Ovary (tissue), 9 donors: ENCODE results near the gene CACFD1. TPM values are rescaled to one million over a fixed set of nuclear protein-coding genes. Genes with fewer than 3 reads are reported as not detected.

Source experiments
- DNase-seq, 5 donors: peaks; one replicate each; pipeline ENCODE4 v3.0.0-alpha.2; 2019 to 2020
- H3K27ac ChIP-seq, 2 donors: fragments of 200-600 bp; one replicate each; pipeline versions ENCODE4 v1.5.1 to v1.8.0; 2019 to 2022
- H3K27me3 ChIP-seq: fragments of 200-600 bp; one replicate; pipeline ENCODE4 v1.8.0; 2022
- H3K36me3 ChIP-seq: fragments of 200-600 bp; sonication (generic); one replicate; pipeline ENCODE4 v1.5.1; 2019
- H3K4me1 ChIP-seq: one replicate; pipeline ENCODE4 v1.8.1; 2013; ENCODE audit warnings: mild to moderate bottlenecking, moderate library complexity; ENCODE audit not compliant: insufficient read depth
- H3K4me3 ChIP-seq: fragments of 200-600 bp; sonication (generic); one replicate; pipeline ENCODE4 v1.5.1; 2017
- H3K9me3 ChIP-seq, 2 donors: fragments of 200-600 bp in 1 of 2; sonication (generic) in 1 of 2; one replicate each; pipeline versions ENCODE4 v1.5.1 to v1.8.1; 2013 to 2019; ENCODE audit warnings: mild to moderate bottlenecking in 1 of 2, moderate library complexity in 1 of 2
- EP300 ChIP-seq: sonication (generic); formaldehyde crosslinking; IDR thresholded peaks from one replicate; pipeline ENCODE4 v1.6.1; 2017; ENCODE audit warnings: antibody characterized with exemption
- POLR2A ChIP-seq: fragments of 450-650 bp; IDR thresholded peaks from one replicate; pipeline ENCODE4 v1.6.1; 2017; ENCODE audit warnings: antibody characterized with exemption, mild to moderate bottlenecking, moderate library complexity
- WGBS, 3 donors: extraction: QIAGEN DNeasy Blood & Tissue Kit in 1 of 3; methylation state at CpG; one replicate each; pipeline versions ENCODE4 v1.1.5 to v1.1.7; 2013 to 2017; 5-methylcytosine and 5-hydroxymethylcytosine counted together
- intact Hi-C, 4 donors: fragments of 100-400 bp; cut with DNase I; formaldehyde crosslinking; loops; one replicate each; pipeline versions ENCODE4 v1.11.0 to v1.15.1; 2022 to 2023
- polyA plus RNA-seq, 2 donors: library from polyadenylated mRNA; stranded (reverse); fragments of 200-250 nt in 1 of 2; fragments of 350-450 nt in 1 of 2; fragmentation: Illumina TruSeq in 1 of 2; extraction: RNeasy Lipid Tissue Mini Kit (QIAGEN cat#74804) in 1 of 2; gene quantifications; one replicate each; pipeline ENCODE4 v1.2.3, GENCODE V29; 2013 to 2014
- total RNA-seq, 7 donors: library from RNA; depleted of rRNA in 2 of 7; stranded (reverse); fragments of >200 nt in 2 of 7; fragmentation: NEBNext Ultra II Directional in 3 of 7; extraction: Animal tissue kit (Norgen Biotek cat#: 25700) in 3 of 7; gene quantifications; one replicate each; pipeline versions ENCODE4 v1.1.0 to v1.2.4, GENCODE V29; 2016 to 2023
- TF ChIP-seq, protein P1 (sequence below), 3 donors: fragments of 450-650 bp in 2 of 3; fragments of 200-600 bp in 1 of 3; IDR thresholded peaks; one replicate each; pipeline versions ENCODE4 v1.5.1 to v1.8.0; 2016 to 2022; ENCODE audit warnings: antibody characterized with exemption in 3 of 3, mild to moderate bottlenecking in 1 of 3
- donor health status: DM: no; HTN: no; CAD: no; lungs with moderate emphysema.
- donor health status: DM: no; HTN: no; CAD: no.
- donor health status: Bipolar disorder and iron deficiency.
- donor health status: DM: yes; HTN: yes; CAD: no.
- donor health status: DM: no; HTN: no; CAD: no.
- donor health status: DM: yes; HTN: yes; CAD: no.

The CACFD1 gene
- total and polyA plus RNA-seq, 9 donors = 1.6 to 23.4 (median 16.0) TPM

DNA sequence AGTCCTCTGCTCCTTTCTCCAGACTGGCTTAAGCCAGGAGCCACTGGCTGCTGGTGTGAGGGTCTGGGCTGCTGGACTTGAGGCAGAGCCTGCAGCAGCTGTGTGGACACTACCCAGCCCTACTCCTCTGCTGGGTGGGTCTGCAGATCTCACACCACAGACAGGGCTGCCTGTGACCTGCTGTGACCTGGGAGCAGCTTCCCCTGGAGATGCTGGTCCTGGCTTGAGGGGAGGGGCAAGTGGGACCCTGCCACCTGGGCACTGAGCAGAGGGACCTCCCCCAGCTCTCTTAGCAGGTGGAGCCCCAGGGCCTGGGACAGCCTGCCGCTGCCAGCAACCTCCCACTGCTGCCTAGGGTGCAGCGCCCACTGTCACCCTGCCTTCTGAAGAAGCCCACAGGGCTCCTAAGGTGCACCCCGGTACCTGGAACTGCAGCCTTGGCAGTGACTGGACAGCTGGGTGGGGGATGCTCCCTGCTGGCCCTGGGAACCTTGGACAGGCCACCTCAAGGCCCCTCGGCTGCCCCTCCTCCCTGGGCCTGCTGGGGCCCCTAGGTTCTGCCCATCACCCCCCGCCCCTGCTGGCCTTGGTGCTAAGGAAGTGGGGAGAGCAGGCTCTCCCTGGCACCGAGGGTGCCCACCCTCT is 9.1 kb downstream of the CACFD1 start:
- Histone ChIP-seq H3K9me3 (no peaks in the 10 kb centered on the region), H3K4me1 (no peaks in the 10 kb centered on the region), H3K27ac (no peak overlapping the region), H3K36me3 (no peaks in the 10 kb centered on the region), H3K27me3 (no peaks in the 10 kb centered on the region), H3K4me3 (no peak overlapping the region)
- intact Hi-C loops = no loop called here
- no peak for TF ChIP-seq EP300
- TF ChIP-seq POLR2A = no peak
- TF ChIP-seq, protein P1, sequence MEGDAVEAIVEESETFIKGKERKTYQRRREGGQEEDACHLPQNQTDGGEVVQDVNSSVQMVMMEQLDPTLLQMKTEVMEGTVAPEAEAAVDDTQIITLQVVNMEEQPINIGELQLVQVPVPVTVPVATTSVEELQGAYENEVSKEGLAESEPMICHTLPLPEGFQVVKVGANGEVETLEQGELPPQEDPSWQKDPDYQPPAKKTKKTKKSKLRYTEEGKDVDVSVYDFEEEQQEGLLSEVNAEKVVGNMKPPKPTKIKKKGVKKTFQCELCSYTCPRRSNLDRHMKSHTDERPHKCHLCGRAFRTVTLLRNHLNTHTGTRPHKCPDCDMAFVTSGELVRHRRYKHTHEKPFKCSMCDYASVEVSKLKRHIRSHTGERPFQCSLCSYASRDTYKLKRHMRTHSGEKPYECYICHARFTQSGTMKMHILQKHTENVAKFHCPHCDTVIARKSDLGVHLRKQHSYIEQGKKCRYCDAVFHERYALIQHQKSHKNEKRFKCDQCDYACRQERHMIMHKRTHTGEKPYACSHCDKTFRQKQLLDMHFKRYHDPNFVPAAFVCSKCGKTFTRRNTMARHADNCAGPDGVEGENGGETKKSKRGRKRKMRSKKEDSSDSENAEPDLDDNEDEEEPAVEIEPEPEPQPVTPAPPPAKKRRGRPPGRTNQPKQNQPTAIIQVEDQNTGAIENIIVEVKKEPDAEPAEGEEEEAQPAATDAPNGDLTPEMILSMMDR (IDR thresholded peaks at IDR 0.05) = no peak
- no peak for DNase-seq
- WGBS, 3 donors = 84 to 89% (median 87%) methylated on average over 5 to 6 of the region's 6 CpGs

DNA sequence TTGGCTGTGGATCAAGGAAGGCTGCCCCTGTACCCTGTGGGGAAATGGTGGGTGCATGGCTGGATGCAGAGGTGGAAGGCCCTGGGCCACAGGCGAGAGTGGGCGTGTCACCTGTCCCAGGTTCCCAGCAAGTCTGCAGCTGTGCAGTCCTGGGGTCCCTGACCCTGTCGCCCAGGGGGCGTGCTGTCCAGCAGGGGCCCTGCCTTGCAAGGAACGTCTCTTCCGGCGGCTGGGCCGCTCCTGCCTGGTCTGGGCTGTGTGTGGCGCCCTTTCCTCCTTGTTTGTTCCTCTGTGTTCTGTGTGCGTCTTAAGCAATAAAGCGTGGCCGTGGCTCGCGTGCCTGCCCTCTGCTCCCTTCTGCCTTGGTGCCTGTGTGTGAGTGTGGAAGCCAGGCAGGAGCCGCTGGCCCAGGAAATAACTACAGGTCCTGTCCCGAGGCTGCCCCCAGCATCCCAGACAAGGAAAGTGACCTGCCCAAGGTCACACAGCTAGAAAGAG is 10.7 kb downstream of the CACFD1 start:
- TF ChIP-seq, protein P1 (IDR thresholded peaks at IDR 0.05) = no peak
- TF ChIP-seq POLR2A = no peak
- no peak for TF ChIP-seq EP300
- intact Hi-C loops = no loop called here
- no peaks in the 10 kb centered on the region for H3K36me3 ChIP-seq

DNA sequence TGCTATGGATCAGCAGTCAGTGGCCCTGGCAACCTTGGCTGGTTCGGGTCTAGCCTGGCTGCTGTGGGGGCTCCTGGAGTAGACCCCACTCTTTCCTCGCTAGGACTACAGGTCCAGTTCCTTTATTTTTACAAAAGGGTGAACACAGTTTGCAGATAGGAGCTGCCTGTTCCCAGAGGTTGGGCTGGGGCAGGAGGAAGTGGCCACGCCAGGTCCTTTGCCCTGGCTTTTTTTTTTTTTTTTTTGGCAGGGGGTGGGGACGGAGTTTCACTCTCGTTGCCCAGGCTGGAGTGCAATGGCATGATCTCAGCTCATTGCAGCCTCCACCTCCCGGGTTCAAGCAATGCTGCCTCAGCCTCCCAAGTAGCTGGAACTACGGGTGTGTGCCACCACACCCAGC is 11.2 kb downstream of the CACFD1 start:
- H3K4me3 ChIP-seq = no peak overlapping the region
- H3K36me3 ChIP-seq = no peaks in the 10 kb centered on the region
- TF ChIP-seq EP300 (no peak), POLR2A (no peak)
- TF ChIP-seq, protein P1 (IDR thresholded peaks at IDR 0.05) = no peak
- no peaks in the 10 kb centered on the region for H3K27me3 ChIP-seq
- WGBS, 3 donors = 78 to 85% (median 81%) methylated on average over 7 of the region's 7 CpGs
- no peak for DNase-seq
- no peaks in the 10 kb centered on the region for H3K4me1 ChIP-seq
- H3K9me3 ChIP-seq = no peaks in the 10 kb centered on the region
- intact Hi-C loops = no loop called here
- H3K27ac ChIP-seq = no peak overlapping the region

More for the DNA sequence above, 10.7 kb downstream of the CACFD1 start:
- 74 to 84% (median 76%) methylated on average over 16 of the region's 16 CpGs for WGBS, 3 donors
- no peaks in the 10 kb centered on the region for H3K27me3 ChIP-seq
- H3K9me3 ChIP-seq = no peaks in the 10 kb centered on the region
- H3K27ac ChIP-seq = no peak overlapping the region
- H3K4me1 ChIP-seq = no peaks in the 10 kb centered on the region
- DNase-seq = peak in 1 of 5 donors; percentile 21
- no peak overlapping the region for H3K4me3 ChIP-seq

DNA sequence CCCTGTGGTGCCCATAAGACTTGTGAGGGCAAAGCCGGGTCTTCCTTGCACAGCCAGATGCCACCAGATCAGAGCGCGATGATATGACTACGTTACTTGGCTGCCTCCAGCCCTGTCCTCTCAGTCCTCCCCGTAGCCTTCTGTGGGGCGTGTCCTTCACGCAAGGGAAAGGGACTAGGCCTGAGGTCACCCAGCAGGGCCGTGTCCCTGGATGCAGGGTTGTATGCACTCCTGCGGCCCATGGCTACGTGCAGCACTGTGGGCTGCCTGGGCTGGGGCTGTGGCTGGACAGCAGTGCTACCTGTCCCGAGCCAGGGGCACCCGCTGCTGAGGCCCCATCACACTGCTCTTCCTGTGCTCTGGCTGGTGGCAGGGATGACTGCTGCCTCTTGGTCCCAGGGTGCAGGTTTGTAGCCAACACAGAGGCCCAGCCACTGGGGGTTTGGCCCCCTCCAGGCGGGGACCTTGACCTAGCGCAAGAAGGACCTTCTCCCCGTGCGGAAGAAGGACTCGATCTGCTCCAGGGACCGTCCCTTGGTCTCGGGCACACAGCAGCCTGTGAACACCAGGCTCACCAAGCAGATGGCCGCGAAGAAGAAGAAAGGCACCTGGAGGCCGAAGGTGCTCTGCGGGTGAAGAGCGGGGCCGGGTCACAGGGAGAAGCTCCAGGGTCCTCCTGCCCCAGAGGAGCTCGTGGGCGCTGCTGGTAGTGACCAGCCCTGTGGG is 11.9 kb downstream of the CACFD1 start:
- TF ChIP-seq POLR2A (no peak), EP300 (no peak)
- TF ChIP-seq, protein P1 (IDR thresholded peaks at IDR 0.05) = no peak
- Histone ChIP-seq H3K27ac (no peak overlapping the region), H3K27me3 (no peaks in the 10 kb centered on the region), H3K4me1 (no peaks in the 10 kb centered on the region), H3K4me3 (no peak overlapping the region), H3K9me3 (no peaks in the 10 kb centered on the region), H3K36me3 (no peaks in the 10 kb centered on the region)
- DNase-seq = no peak
- 67 to 77% (median 74%) methylated on average over 23 to 27 of the region's 27 CpGs for WGBS, 3 donors
- intact Hi-C loops = no loop called here
